Osteoblast (primary cell): ENCODE results near the gene ARMH2. TPM values are rescaled to one million over a fixed set of nuclear protein-coding genes. Genes with fewer than 3 reads are reported as not detected.

Source experiments
- DNase-seq: peaks from one replicate; pipeline ENCODE4 v3.0.0; 2011; ENCODE audit warnings: low spot score, mixed read lengths; ENCODE audit not compliant: insufficient read length; ENCODE audit errors: missing footprints
- H2AFZ ChIP-seq: 2 replicates; pipeline ENCODE4 v1.6.0; 2011; ENCODE audit warnings: mild to moderate bottlenecking, low read length
- H3K27ac ChIP-seq: 2 replicates; pipeline ENCODE4 v1.5.1; 2011; ENCODE audit warnings: mild to moderate bottlenecking, low read depth, low read length, moderate library complexity
- H3K27me3 ChIP-seq: 2 replicates; pipeline ENCODE4 v1.6.0; 2012; ENCODE audit warnings: mild to moderate bottlenecking, control low read depth, inconsistent platforms, low read length, moderate library complexity; ENCODE audit not compliant: insufficient read depth
- H3K36me3 ChIP-seq: 2 replicates; pipeline ENCODE4 v1.5.1; 2011; ENCODE audit warnings: mild to moderate bottlenecking, low read length, control low read depth, moderate library complexity; ENCODE audit not compliant: insufficient read depth
- H3K4me1 ChIP-seq: 2 replicates; pipeline ENCODE4 v1.5.1; 2011; ENCODE audit warnings: mild to moderate bottlenecking, low read length, control low read depth, moderate library complexity; ENCODE audit not compliant: insufficient read depth
- H3K4me2 ChIP-seq: 2 replicates; pipeline ENCODE4 v1.6.0; 2011; ENCODE audit warnings: mild to moderate bottlenecking, low read length; ENCODE audit not compliant: insufficient read depth
- H3K4me3 ChIP-seq: fragments of 200-600 bp; sonication (generic); 3 replicates; pipeline ENCODE4 v1.5.1; 2012; ENCODE audit warnings: mild to moderate bottlenecking, low read length, inconsistent platforms; ENCODE audit not compliant: insufficient read depth
- H3K79me2 ChIP-seq: 2 replicates; pipeline ENCODE4 v1.6.0; 2012; ENCODE audit warnings: mild to moderate bottlenecking, low read length, control low read depth, inconsistent platforms; ENCODE audit not compliant: insufficient read depth
- H3K9me3 ChIP-seq: 2 replicates; pipeline ENCODE4 v1.5.1; 2011; ENCODE audit warnings: low read depth, low read length, control low read depth
- H4K20me1 ChIP-seq: 2 replicates; pipeline ENCODE4 v1.6.0; 2012; ENCODE audit warnings: mild to moderate bottlenecking, low read length, control low read depth; ENCODE audit not compliant: insufficient read depth
- CTCF ChIP-seq: IDR thresholded peaks from 2 replicates; pipeline ENCODE4 v1.5.1; 2011; ENCODE audit warnings: mild to moderate bottlenecking, low read depth, low read length, moderate library complexity; ENCODE audit errors: extremely low read depth
- total RNA-seq: library from RNA; depleted of rRNA; stranded (reverse); fragments of >200 nt; gene quantifications from 2 replicates; pipeline ENCODE4 v1.2.3, GENCODE V29; 2012

ARMH2 gene
- total RNA-seq, 1 donor, result not detected

- Histone ChIP-seq H3K27ac (no peak overlapping the region), H3K36me3 (no peaks in the 10 kb centered on the region), H3K9me3 (no peaks in the 10 kb centered on the region), H2AFZ (no peak overlapping the region), H4K20me1 (no peaks in the 10 kb centered on the region), H3K79me2 (no peaks in the 10 kb centered on the region), H3K27me3 (no peaks in the 10 kb centered on the region), H3K4me1 (peaks cover under 1% of the 10 kb centered on the region), H3K4me3 (no peak overlapping the region), H3K4me2 (no peak overlapping the region)
- no peak for TF ChIP-seq CTCF
- DNase-seq, result no peak
Measured at GRCh38 chr6:24749297-24749696, 49.4 kb downstream of the ARMH2 start.

Other genes with a start within 250 kb of the ARMH2 start
- gene KIAA0319, start 152.7 kb downstream of the ARMH2 start, total RNA-seq, result under 0.01 and 0.29 TPM in 2 replicates
- 27.4 and 27.9 TPM in 2 replicates for gene TDP2, start 132.0 kb downstream of the ARMH2 start, total RNA-seq
- 5.8 and 6.5 TPM in 2 replicates for gene ACOT13, start 131.8 kb downstream of the ARMH2 start, total RNA-seq
- gene C6orf62, start 79.8 kb downstream of the ARMH2 start, total RNA-seq, result 144 and 168 TPM in 2 replicates
- gene GMNN, start 24.0 kb downstream of the ARMH2 start, total RNA-seq, result 9.4 and 11.2 TPM in 2 replicates
- 1.4 and 2.1 TPM in 2 replicates for gene RIPOR2, start 137.0 kb upstream of the ARMH2 start, total RNA-seq